Measurements from ENCODE around the gene KIF5C. TPM values are rescaled to one million over a fixed set of nuclear protein-coding genes. Genes with fewer than 3 reads are reported as not detected.

KIF5C gene
- total RNA-seq, 1 donor, result 0.36 TPM

DNA sequence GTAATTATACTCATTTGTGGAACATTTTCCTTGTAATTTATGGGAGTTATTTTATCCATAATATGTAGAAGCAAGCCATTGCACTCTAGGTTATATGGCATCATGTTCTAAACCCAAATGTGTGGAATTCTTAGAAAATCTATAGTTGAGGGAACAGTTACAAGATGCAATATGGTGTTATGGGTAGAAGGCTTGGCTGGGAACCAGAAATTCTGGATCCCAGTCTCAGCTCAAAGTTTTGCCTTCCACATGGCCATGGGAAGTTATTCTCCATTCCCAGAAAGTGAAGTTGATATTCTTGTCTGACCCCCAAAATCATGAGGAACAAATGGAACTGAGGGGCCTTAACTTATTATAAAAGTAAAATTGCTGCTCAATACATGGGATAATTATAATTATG lies 38.0 kb downstream of the KIF5C start:
- no peak for DNase-seq (ENCODE audit: insufficient read length, low spot score, missing footprints)
- H4K20me1 ChIP-seq (ENCODE audit: insufficient read depth, low read length), result no peaks in the 10 kb centered on the region
- no peak overlapping the region for H3K27ac ChIP-seq (ENCODE audit: low read depth, low read length)
- H3K36me3 ChIP-seq (ENCODE audit: insufficient read depth, low read length), result no peaks in the 10 kb centered on the region
- no peak for TF ChIP-seq CTCF (IDR thresholded peaks at IDR 0.05; ENCODE audit: extremely low read depth, low read depth, low read length)
- H3K9me3 ChIP-seq (ENCODE audit: low read depth, low read length), result no peaks in the 10 kb centered on the region
- no peak overlapping the region for H3K4me2 ChIP-seq (ENCODE audit: insufficient read depth, low read length)
- no peaks in the 10 kb centered on the region for H3K27me3 ChIP-seq (ENCODE audit: insufficient read depth, low read length)
- no peaks in the 10 kb centered on the region for H3K79me2 ChIP-seq (ENCODE audit: insufficient read depth, low read length)
- no peaks in the 10 kb centered on the region for H3K4me1 ChIP-seq (ENCODE audit: insufficient read depth, low read length)
- H2AFZ ChIP-seq (ENCODE audit: low read length), result no peak overlapping the region
- no peak overlapping the region for H3K4me3 ChIP-seq (ENCODE audit: insufficient read depth, low read length)

DNA sequence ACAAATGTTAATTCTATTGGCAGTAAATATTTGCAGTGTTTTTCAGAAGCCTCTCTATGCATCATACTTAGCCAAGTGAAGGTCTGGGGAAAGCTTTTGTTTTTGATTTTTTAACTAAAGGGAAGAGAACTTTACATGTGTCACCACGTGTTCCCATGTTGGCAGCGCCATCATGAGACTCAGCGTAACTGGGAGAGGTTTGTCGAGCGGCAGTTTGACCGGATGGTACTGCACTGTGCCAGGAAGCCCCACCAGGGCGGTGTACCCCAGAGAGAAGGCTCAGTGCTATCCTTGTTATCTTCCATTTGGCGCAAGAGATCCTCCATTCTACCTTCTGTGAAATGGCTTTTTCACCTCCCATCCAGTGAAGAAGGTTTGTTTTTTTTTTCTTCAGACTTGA lies 38.5 kb downstream of the KIF5C start:
- H3K4me1 ChIP-seq (ENCODE audit: insufficient read depth, low read length), result no peaks in the 10 kb centered on the region
- H3K79me2 ChIP-seq (ENCODE audit: insufficient read depth, low read length), result no peaks in the 10 kb centered on the region
- no peaks in the 10 kb centered on the region for H4K20me1 ChIP-seq (ENCODE audit: insufficient read depth, low read length)
- peaks cover 2% of the 10 kb centered on the region for H3K9me3 ChIP-seq (ENCODE audit: low read depth, low read length)
- H3K27me3 ChIP-seq (ENCODE audit: insufficient read depth, low read length), result no peaks in the 10 kb centered on the region
- no peak for DNase-seq (ENCODE audit: insufficient read length, low spot score, missing footprints)
- H3K27ac ChIP-seq (ENCODE audit: low read depth, low read length), result no peak overlapping the region
- no peak overlapping the region for H2AFZ ChIP-seq (ENCODE audit: low read length)
- TF ChIP-seq CTCF (IDR thresholded peaks at IDR 0.05; ENCODE audit: extremely low read depth, low read depth, low read length), result no peak
- no peak overlapping the region for H3K4me3 ChIP-seq (ENCODE audit: insufficient read depth, low read length)
- H3K36me3 ChIP-seq (ENCODE audit: insufficient read depth, low read length), result no peaks in the 10 kb centered on the region
- H3K4me2 ChIP-seq (ENCODE audit: insufficient read depth, low read length), result no peak overlapping the region

- no peaks in the 10 kb centered on the region for H3K27me3 ChIP-seq (ENCODE audit: insufficient read depth, low read length)
- peaks cover 4% of the 10 kb centered on the region for H3K9me3 ChIP-seq (ENCODE audit: low read depth, low read length)
- H3K4me3 ChIP-seq (ENCODE audit: insufficient read depth, low read length), result no peak overlapping the region
- H4K20me1 ChIP-seq (ENCODE audit: insufficient read depth, low read length), result no peaks in the 10 kb centered on the region
- no peak for DNase-seq (ENCODE audit: insufficient read length, low spot score, missing footprints)
- H3K4me2 ChIP-seq (ENCODE audit: insufficient read depth, low read length), result no peak overlapping the region
- H3K4me1 ChIP-seq (ENCODE audit: insufficient read depth, low read length), result no peaks in the 10 kb centered on the region
- H3K27ac ChIP-seq (ENCODE audit: low read depth, low read length), result no peak overlapping the region
- no peak overlapping the region for H2AFZ ChIP-seq (ENCODE audit: low read length)
- H3K36me3 ChIP-seq (ENCODE audit: insufficient read depth, low read length), result no peaks in the 10 kb centered on the region
- H3K79me2 ChIP-seq (ENCODE audit: insufficient read depth, low read length), result no peaks in the 10 kb centered on the region
- no peak for TF ChIP-seq CTCF (IDR thresholded peaks at IDR 0.05; ENCODE audit: extremely low read depth, low read depth, low read length)
Observed at GRCh38 chr2:148914463-148914862, 39.4 kb downstream of the KIF5C start.

DNA sequence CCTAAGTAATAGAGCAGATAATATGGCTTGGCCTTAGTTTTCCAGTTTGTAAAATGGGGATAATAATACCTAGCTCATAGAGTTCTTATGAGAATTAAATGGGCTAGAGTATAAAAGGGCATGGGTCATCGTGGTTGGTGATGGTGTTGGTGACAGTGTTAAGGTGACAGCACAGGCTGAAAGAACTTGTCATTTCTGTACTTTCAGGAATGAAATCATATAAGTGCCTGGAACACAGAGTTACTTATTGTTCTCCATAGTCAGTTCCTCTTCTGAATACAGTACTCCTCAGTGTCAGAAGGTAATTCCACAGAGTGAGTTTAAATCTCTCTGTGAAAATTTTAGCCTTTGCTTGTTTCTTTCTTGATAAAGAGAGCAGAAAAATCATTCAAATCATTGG lies 42.4 kb downstream of the KIF5C start:
- Histone ChIP-seq H3K27me3 (ENCODE audit: insufficient read depth, low read length) (no peaks in the 10 kb centered on the region), H2AFZ (ENCODE audit: low read length) (no peak overlapping the region), H3K27ac (ENCODE audit: low read depth, low read length) (no peak overlapping the region), H3K9me3 (ENCODE audit: low read depth, low read length) (peaks cover 4% of the 10 kb centered on the region), H3K4me1 (ENCODE audit: insufficient read depth, low read length) (no peaks in the 10 kb centered on the region), H4K20me1 (ENCODE audit: insufficient read depth, low read length) (no peaks in the 10 kb centered on the region), H3K36me3 (ENCODE audit: insufficient read depth, low read length) (no peaks in the 10 kb centered on the region), H3K79me2 (ENCODE audit: insufficient read depth, low read length) (no peaks in the 10 kb centered on the region), H3K4me3 (ENCODE audit: insufficient read depth, low read length) (no peak overlapping the region), H3K4me2 (ENCODE audit: insufficient read depth, low read length) (no peak overlapping the region)
- TF ChIP-seq CTCF (IDR thresholded peaks at IDR 0.05; ENCODE audit: extremely low read depth, low read depth, low read length), result no peak
- no peak for DNase-seq (ENCODE audit: insufficient read length, low spot score, missing footprints)
